ENCODE results near the gene DBNL. TPM values are rescaled to one million over a fixed set of nuclear protein-coding genes. Genes with fewer than 3 reads are reported as not detected.

The DBNL gene
- total RNA-seq, 1 donor from 2014 or later = 85.0 TPM

DNA sequence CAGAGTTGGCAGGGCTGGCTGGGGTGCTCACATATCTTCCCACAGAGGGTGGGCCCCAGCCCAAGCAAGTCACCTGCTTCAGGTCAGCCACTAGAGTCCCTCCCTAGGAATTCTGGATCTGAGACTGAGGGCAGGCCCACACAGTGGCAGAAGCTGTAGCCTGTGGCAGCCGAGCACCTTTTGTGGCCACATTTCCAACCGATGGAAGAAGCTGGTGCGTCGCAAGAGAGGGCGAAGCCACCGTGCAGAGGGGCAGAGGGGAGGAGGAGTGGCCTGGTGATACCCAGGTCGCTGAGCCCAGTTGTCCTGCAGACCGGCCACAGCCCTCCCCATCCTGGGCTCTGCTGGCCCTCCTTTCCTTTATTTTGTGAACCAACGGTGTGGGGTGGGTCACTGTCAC, 32.6 kb downstream of the DBNL start:
- H3K9ac ChIP-seq (ENCODE audit: low read length) = no peak overlapping the region
- Mint-ChIP-seq H3K36me3 (ENCODE audit: low read depth, unreplicated experiment) (peaks cover 22% of the 10 kb centered on the region), H3K9me3 (ENCODE audit: unreplicated experiment) (no peaks in the 10 kb centered on the region), H3K27ac (ENCODE audit: unreplicated experiment) (no peak overlapping the region), H3K4me3 (ENCODE audit: unreplicated experiment) (no peak overlapping the region), H3K27me3 (ENCODE audit: low read depth, unreplicated experiment) (no peaks in the 10 kb centered on the region), H3K4me1 (ENCODE audit: low read depth, unreplicated experiment) (peaks cover 9% of the 10 kb centered on the region)
- no peak overlapping the region for H3K4me2 ChIP-seq (ENCODE audit: low read length)
- peaks cover 17% of the 10 kb centered on the region for H3K36me3 ChIP-seq (ENCODE audit: insufficient read depth, low read length)
- no peak for TF ChIP-seq EZH2 (IDR thresholded peaks at IDR 0.05; ENCODE audit: insufficient read depth, low read length)
- TF ChIP-seq, protein P1, sequence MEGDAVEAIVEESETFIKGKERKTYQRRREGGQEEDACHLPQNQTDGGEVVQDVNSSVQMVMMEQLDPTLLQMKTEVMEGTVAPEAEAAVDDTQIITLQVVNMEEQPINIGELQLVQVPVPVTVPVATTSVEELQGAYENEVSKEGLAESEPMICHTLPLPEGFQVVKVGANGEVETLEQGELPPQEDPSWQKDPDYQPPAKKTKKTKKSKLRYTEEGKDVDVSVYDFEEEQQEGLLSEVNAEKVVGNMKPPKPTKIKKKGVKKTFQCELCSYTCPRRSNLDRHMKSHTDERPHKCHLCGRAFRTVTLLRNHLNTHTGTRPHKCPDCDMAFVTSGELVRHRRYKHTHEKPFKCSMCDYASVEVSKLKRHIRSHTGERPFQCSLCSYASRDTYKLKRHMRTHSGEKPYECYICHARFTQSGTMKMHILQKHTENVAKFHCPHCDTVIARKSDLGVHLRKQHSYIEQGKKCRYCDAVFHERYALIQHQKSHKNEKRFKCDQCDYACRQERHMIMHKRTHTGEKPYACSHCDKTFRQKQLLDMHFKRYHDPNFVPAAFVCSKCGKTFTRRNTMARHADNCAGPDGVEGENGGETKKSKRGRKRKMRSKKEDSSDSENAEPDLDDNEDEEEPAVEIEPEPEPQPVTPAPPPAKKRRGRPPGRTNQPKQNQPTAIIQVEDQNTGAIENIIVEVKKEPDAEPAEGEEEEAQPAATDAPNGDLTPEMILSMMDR (IDR thresholded peaks at IDR 0.05; ENCODE audit: insufficient read depth, low read depth, low read length) = no peak
- H4K20me1 ChIP-seq (ENCODE audit: insufficient read depth, low read length) = no peaks in the 10 kb centered on the region
- H3K4me1 ChIP-seq (ENCODE audit: insufficient read depth, low read length) = peaks cover 32% of the 10 kb centered on the region
- no peaks in the 10 kb centered on the region for H3K9me3 ChIP-seq (ENCODE audit: insufficient read depth, low read depth, low read length)
- no peak overlapping the region for H2AFZ ChIP-seq (ENCODE audit: low read depth, low read length)
- H3K27ac ChIP-seq (ENCODE audit: low read depth, low read length) = no peak overlapping the region
- DNase-seq (ENCODE audit: low read depth) (no peak), FAIRE-seq (no peak)
- H3K27me3 ChIP-seq (ENCODE audit: insufficient read depth, low read length) = no peaks in the 10 kb centered on the region
- peaks cover 14% of the 10 kb centered on the region for H3K79me2 ChIP-seq (ENCODE audit: insufficient read depth, low read length)
- no peak overlapping the region for H3K4me3 ChIP-seq (ENCODE audit: insufficient read depth, low read depth, low read length)

DNA sequence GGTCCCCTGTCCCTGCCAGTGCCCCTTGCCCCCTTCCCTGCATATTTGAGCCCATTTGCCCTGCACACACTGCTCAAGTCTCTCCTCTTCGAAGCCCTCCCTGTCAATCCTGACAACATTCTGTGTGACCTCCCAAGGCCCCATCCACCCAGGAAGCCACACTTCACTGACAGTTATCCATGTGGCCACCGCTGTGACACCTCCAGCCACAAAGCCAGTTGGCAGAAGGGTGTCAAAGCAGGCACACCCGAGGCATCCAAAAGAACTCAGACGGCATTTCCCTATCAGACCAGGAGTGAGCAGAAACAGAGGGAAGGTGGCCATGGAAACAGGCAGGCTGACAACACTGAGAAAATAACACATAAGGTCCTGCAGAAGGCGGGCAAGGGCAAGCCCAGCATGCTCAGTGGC, 33.2 kb downstream of the DBNL start:
- DNase-seq (ENCODE audit: low read depth) = no peak
- Histone ChIP-seq H3K9ac (ENCODE audit: low read length) (no peak overlapping the region), H3K27ac (ENCODE audit: low read depth, low read length) (no peak overlapping the region), H3K4me3 (ENCODE audit: insufficient read depth, low read depth, low read length) (no peak overlapping the region), H3K9me3 (ENCODE audit: insufficient read depth, low read depth, low read length) (no peaks in the 10 kb centered on the region), H3K27me3 (ENCODE audit: insufficient read depth, low read length) (no peaks in the 10 kb centered on the region), H3K36me3 (ENCODE audit: insufficient read depth, low read length) (peaks cover 17% of the 10 kb centered on the region), H3K4me2 (ENCODE audit: low read length) (no peak overlapping the region), H2AFZ (ENCODE audit: low read depth, low read length) (no peak overlapping the region), H3K79me2 (ENCODE audit: insufficient read depth, low read length) (peaks cover 15% of the 10 kb centered on the region), H3K4me1 (ENCODE audit: insufficient read depth, low read length) (peaks cover 26% of the 10 kb centered on the region), H4K20me1 (ENCODE audit: insufficient read depth, low read length) (no peaks in the 10 kb centered on the region)
- Mint-ChIP-seq H3K4me3 (ENCODE audit: unreplicated experiment) (no peak overlapping the region), H3K4me1 (ENCODE audit: low read depth, unreplicated experiment) (peaks cover 3% of the 10 kb centered on the region), H3K27me3 (ENCODE audit: low read depth, unreplicated experiment) (no peaks in the 10 kb centered on the region), H3K36me3 (ENCODE audit: low read depth, unreplicated experiment) (peaks cover 22% of the 10 kb centered on the region), H3K9me3 (ENCODE audit: unreplicated experiment) (no peaks in the 10 kb centered on the region), H3K27ac (ENCODE audit: unreplicated experiment) (no peak overlapping the region)
- FAIRE-seq = no peak
- no peak for TF ChIP-seq EZH2 (IDR thresholded peaks at IDR 0.05; ENCODE audit: insufficient read depth, low read length)
- TF ChIP-seq, protein P1 (IDR thresholded peaks at IDR 0.05; ENCODE audit: insufficient read depth, low read depth, low read length) = no peak

DNA sequence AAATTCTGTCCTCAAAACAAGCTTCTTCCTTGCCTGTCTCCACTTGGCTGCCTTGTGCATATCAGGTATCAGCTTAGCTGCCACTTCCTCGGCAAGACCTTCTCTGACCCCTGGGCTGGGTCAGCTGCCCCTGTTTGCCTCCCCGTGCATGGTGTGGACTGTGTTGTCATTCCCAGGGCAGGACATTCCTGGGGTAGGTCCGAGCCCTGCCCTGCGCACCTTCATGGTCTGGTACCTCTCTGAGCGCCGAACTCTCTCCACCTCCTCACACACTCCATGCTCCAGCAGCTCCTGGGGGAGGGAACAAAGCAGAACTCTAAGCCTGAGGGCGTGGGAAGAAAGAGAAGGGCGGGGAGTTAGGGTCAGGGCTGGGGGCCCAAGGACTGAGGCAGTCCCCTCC, 34.0 kb downstream of the DBNL start:
- Mint-ChIP-seq H3K27me3 (ENCODE audit: low read depth, unreplicated experiment) (no peaks in the 10 kb centered on the region), H3K27ac (ENCODE audit: unreplicated experiment) (no peak overlapping the region), H3K9me3 (ENCODE audit: unreplicated experiment) (no peaks in the 10 kb centered on the region), H3K4me3 (ENCODE audit: unreplicated experiment) (no peak overlapping the region), H3K4me1 (ENCODE audit: low read depth, unreplicated experiment) (peaks cover 5% of the 10 kb centered on the region), H3K36me3 (ENCODE audit: low read depth, unreplicated experiment) (peaks cover 22% of the 10 kb centered on the region)
- no peak overlapping the region for H3K27ac ChIP-seq (ENCODE audit: low read depth, low read length)
- peaks cover 15% of the 10 kb centered on the region for H3K79me2 ChIP-seq (ENCODE audit: insufficient read depth, low read length)
- no peak overlapping the region for H3K4me2 ChIP-seq (ENCODE audit: low read length)
- no peaks in the 10 kb centered on the region for H3K9me3 ChIP-seq (ENCODE audit: insufficient read depth, low read depth, low read length)
- H3K36me3 ChIP-seq (ENCODE audit: insufficient read depth, low read length) = peaks cover 17% of the 10 kb centered on the region
- H3K9ac ChIP-seq (ENCODE audit: low read length) = no peak overlapping the region
- H2AFZ ChIP-seq (ENCODE audit: low read depth, low read length) = no peak overlapping the region
- no peaks in the 10 kb centered on the region for H3K27me3 ChIP-seq (ENCODE audit: insufficient read depth, low read length)
- DNase-seq (ENCODE audit: low read depth) (no peak), FAIRE-seq (no peak)
- no peak for TF ChIP-seq EZH2 (IDR thresholded peaks at IDR 0.05; ENCODE audit: insufficient read depth, low read length)
- TF ChIP-seq, protein P1 (IDR thresholded peaks at IDR 0.05; ENCODE audit: insufficient read depth, low read depth, low read length) = no peak
- H4K20me1 ChIP-seq (ENCODE audit: insufficient read depth, low read length) = no peaks in the 10 kb centered on the region
- H3K4me3 ChIP-seq (ENCODE audit: insufficient read depth, low read depth, low read length) = no peak overlapping the region
- H3K4me1 ChIP-seq (ENCODE audit: insufficient read depth, low read length) = peaks cover 18% of the 10 kb centered on the region

All from astrocyte (in vitro differentiated cells and primary cell).